ENCODE results near the gene DGKH.
"Not testable (repeated sequence)": the region's sequence is repeated elsewhere in the genome, so short reads cannot be mapped to it uniquely, and the experiment has no call there.

The DGKH gene

GRCh38 chr13:42218576-42218975 is 170.1 kb downstream of the DGKH start:
- no peak for DNase-seq (ENCODE audit: extremely low read depth, low read depth)
- no peak overlapping the region for H3K4me3 ChIP-seq (replicated peaks; ENCODE audit: low read depth, low read length)
- TF ChIP-seq CTCF (IDR thresholded peaks at IDR 0.05; ENCODE audit: low read depth, low read length, missing control alignments): no peak

- H3K4me3 ChIP-seq (replicated peaks; ENCODE audit: low read depth, low read length): no peak overlapping the region
- DNase-seq (ENCODE audit: extremely low read depth, low read depth): no peak
- TF ChIP-seq CTCF (IDR thresholded peaks at IDR 0.05; ENCODE audit: low read depth, low read length, missing control alignments): no peak
Measured at GRCh38 chr13:42219051-42219450, 170.6 kb downstream of the DGKH start.

- TF ChIP-seq CTCF (IDR thresholded peaks at IDR 0.05; ENCODE audit: low read depth, low read length, missing control alignments): no peak
- no peak for DNase-seq (ENCODE audit: extremely low read depth, low read depth)
Measured at GRCh38 chr13:42219876-42220275, 171.4 kb downstream of the DGKH start.

GRCh38 chr13:42221121-42221765 is 172.8 kb downstream of the DGKH start:
- no peak for DNase-seq (ENCODE audit: extremely low read depth, low read depth)
- no peak overlapping the region for H3K4me3 ChIP-seq (replicated peaks; ENCODE audit: low read depth, low read length)
- TF ChIP-seq CTCF (IDR thresholded peaks at IDR 0.05; ENCODE audit: low read depth, low read length, missing control alignments): no peak

More at GRCh38 chr13:42219876-42220275, 171.4 kb downstream of the DGKH start:
- no peak overlapping the region for H3K4me3 ChIP-seq (replicated peaks; ENCODE audit: low read depth, low read length)

- H3K4me3 ChIP-seq (replicated peaks; ENCODE audit: low read depth, low read length): no peak overlapping the region
- no peak for TF ChIP-seq CTCF (IDR thresholded peaks at IDR 0.05; ENCODE audit: low read depth, low read length, missing control alignments)
- DNase-seq (ENCODE audit: extremely low read depth, low read depth): no peak
Measured at GRCh38 chr13:42223681-42224080, 175.2 kb downstream of the DGKH start.

- TF ChIP-seq CTCF (IDR thresholded peaks at IDR 0.05; ENCODE audit: low read depth, low read length, missing control alignments): no peak
- DNase-seq (ENCODE audit: extremely low read depth, low read depth): no peak
- no peak overlapping the region for H3K4me3 ChIP-seq (replicated peaks; ENCODE audit: low read depth, low read length)
Measured at GRCh38 chr13:42225051-42225450, 176.6 kb downstream of the DGKH start.

- DNase-seq (ENCODE audit: extremely low read depth, low read depth); H3K4me3 ChIP-seq (replicated peaks; ENCODE audit: low read depth, low read length): not testable (repeated sequence)
Measured at GRCh38 chr13:42226759-42227158, 178.3 kb downstream of the DGKH start.
